Smooth muscle cell (in vitro differentiated cells): ENCODE data around the gene MAP7. TPM values are rescaled to one million over a fixed set of nuclear protein-coding genes. Genes with fewer than 3 reads are reported as not detected.

Experiments used
- DNase-seq: peaks from one replicate; lab custom pipeline; 2025; ENCODE audit not compliant: unreplicated experiment; lab: John Stamatoyannopoulos, UW
- H2AFZ ChIP-seq: fragments of 200-600 bp; sonication (generic); 2 replicates; pipeline ENCODE4 v1.6.0; 2016; ENCODE audit warnings: antibody characterized with exemption, low read depth, mild to moderate bottlenecking
- H3F3A ChIP-seq: fragments of 200-600 bp; sonication (generic); 2 replicates; pipeline ENCODE4 v1.6.0; 2017; ENCODE audit warnings: antibody characterized with exemption, low read depth
- H3K27ac ChIP-seq: fragments of 200-600 bp; sonication (generic); 2 replicates; pipeline ENCODE4 v1.5.1; 2016; ENCODE audit warnings: low read depth, mild to moderate bottlenecking
- H3K27me3 ChIP-seq: fragments of 200-600 bp; sonication (generic); 2 replicates; pipeline ENCODE4 v1.6.1; 2016; ENCODE audit warnings: low read depth, mild to moderate bottlenecking
- H3K36me3 ChIP-seq: fragments of 200-600 bp; sonication (generic); 2 replicates; pipeline ENCODE4 v1.5.1; 2016; ENCODE audit warnings: low read depth
- H3K4me1 ChIP-seq: fragments of 200-600 bp; sonication (generic); 2 replicates; pipeline ENCODE4 v1.5.1; 2016; ENCODE audit warnings: low read depth
- H3K4me2 ChIP-seq: fragments of 200-600 bp; sonication (generic); 2 replicates; pipeline ENCODE4 v1.6.0; 2016; ENCODE audit warnings: mild to moderate bottlenecking
- H3K4me3 ChIP-seq: fragments of 200-600 bp; sonication (generic); 2 replicates; pipeline ENCODE4 v1.5.1; 2016; ENCODE audit warnings: mild to moderate bottlenecking
- H3K79me2 ChIP-seq: fragments of 200-600 bp; sonication (generic); 2 replicates; pipeline ENCODE4 v1.6.0; 2016; ENCODE audit warnings: low read depth, mild to moderate bottlenecking
- H3K9ac ChIP-seq: fragments of 200-600 bp; sonication (generic); 2 replicates; pipeline ENCODE4 v1.6.0; 2016; ENCODE audit warnings: low read depth
- H3K9me3 ChIP-seq: fragments of 200-600 bp; sonication (generic); replicated peaks from 2 replicates; pipeline ENCODE4 v1.5.1; 2016; ENCODE audit warnings: low read depth
- H4K20me1 ChIP-seq: fragments of 200-600 bp; sonication (generic); 2 replicates; pipeline ENCODE4 v1.6.0; 2016; ENCODE audit warnings: low read depth
- CTCF ChIP-seq: fragments of 200-600 bp; sonication (generic); IDR thresholded peaks from 2 replicates; pipeline ENCODE4 v1.5.1; 2017; ENCODE audit warnings: borderline replicate concordance, mild to moderate bottlenecking, antibody characterized with exemption; ENCODE audit not compliant: insufficient read depth, poor library complexity, severe bottlenecking
- WGBS: methylation state at CpG from one replicate; pipeline ENCODE4 v1.1.7; 2016; ENCODE audit warnings: low lambda C conversion rate; 5-methylcytosine and 5-hydroxymethylcytosine counted together
- polyA plus RNA-seq: library from polyadenylated mRNA; unstranded; fragments of >200 nt; fragmentation: Nextera tagmentation; extraction: Ambion mirVana; gene quantifications from 2 replicates; pipeline ENCODE4 v1.2.1, GENCODE V29; 2016
- total RNA-seq: library from RNA; depleted of rRNA; stranded (reverse); fragments of >200 nt; gene quantifications from 2 replicates; pipeline ENCODE4 v1.2.3, GENCODE V29; 2014

Gene MAP7
- total and polyA plus RNA-seq, 2 experiments from 2014 or later, result 1.6 to 8.2 TPM

GRCh38 chr6:136370988-136371728 lies 179.1 kb downstream of the MAP7 start:
- Histone ChIP-seq H3F3A (no peaks in the 10 kb centered on the region), H3K79me2 (no peaks in the 10 kb centered on the region), H3K9ac (no peak overlapping the region), H4K20me1 (no peaks in the 10 kb centered on the region), H3K36me3 (no peaks in the 10 kb centered on the region), H3K9me3 (no peaks in the 10 kb centered on the region), H3K27ac (peak overlapping the region; percentile 8), H3K27me3 (no peaks in the 10 kb centered on the region), H2AFZ (no peak overlapping the region), H3K4me1 (no peaks in the 10 kb centered on the region), H3K4me3 (no peak overlapping the region), H3K4me2 (no peak overlapping the region)
- WGBS, result 69% methylated on average over 4 of the region's 4 CpGs
- no peak for DNase-seq
- no peak for TF ChIP-seq CTCF

DNA sequence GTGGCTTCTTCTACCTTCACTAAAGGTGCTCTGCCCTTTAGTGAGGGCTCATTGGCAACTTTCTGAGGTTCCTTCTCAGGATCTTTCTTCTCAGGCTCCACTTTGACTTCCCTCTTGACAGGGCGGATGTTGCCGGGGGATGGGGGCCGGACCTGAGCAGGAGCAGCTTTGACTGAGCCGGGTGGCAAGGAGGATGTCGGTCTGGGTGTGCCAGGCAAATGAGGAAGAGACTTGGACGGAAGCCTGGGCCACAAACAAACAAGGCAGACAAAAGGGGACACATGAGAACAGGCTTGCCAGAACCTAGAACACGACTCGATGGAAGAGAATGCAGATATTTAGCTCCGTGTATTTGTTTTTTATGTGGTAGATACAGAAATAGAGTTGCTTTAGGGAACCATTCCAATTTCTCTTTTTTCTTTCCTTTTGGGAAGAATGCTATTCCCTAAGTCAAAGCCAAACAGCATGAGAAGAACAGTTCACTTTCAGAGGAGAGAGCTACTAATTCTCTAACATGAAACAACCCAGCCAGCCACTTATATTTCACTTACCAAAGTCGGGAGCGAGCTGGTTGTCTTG lies 184.4 kb downstream of the MAP7 start:
- H3K4me1 ChIP-seq, result no peaks in the 10 kb centered on the region
- H2AFZ ChIP-seq, result no peak overlapping the region
- no peak for DNase-seq
- H3K9ac ChIP-seq, result no peak overlapping the region
- 92% methylated on average over 11 of the region's 11 CpGs for WGBS
- H3K4me3 ChIP-seq, result no peak overlapping the region
- H3K27me3 ChIP-seq, result no peaks in the 10 kb centered on the region
- H3K4me2 ChIP-seq, result no peak overlapping the region
- no peaks in the 10 kb centered on the region for H3K9me3 ChIP-seq
- no peaks in the 10 kb centered on the region for H3K36me3 ChIP-seq
- no peak overlapping the region for H3K27ac ChIP-seq
- TF ChIP-seq CTCF, result no peak
- no peaks in the 10 kb centered on the region for H4K20me1 ChIP-seq
- H3K79me2 ChIP-seq, result no peaks in the 10 kb centered on the region
- no peaks in the 10 kb centered on the region for H3F3A ChIP-seq

- Histone ChIP-seq H3K4me3 (no peak overlapping the region), H3K4me1 (no peaks in the 10 kb centered on the region), H3K9me3 (no peaks in the 10 kb centered on the region), H3K36me3 (no peaks in the 10 kb centered on the region), H3K27me3 (peaks cover 5% of the 10 kb centered on the region), H2AFZ (no peak overlapping the region), H3K9ac (no peak overlapping the region), H3K27ac (no peak overlapping the region), H3K79me2 (no peaks in the 10 kb centered on the region), H4K20me1 (no peaks in the 10 kb centered on the region), H3F3A (no peaks in the 10 kb centered on the region), H3K4me2 (no peak overlapping the region)
- TF ChIP-seq CTCF, result no peak
- 92% methylated on average over 11 of the region's 11 CpGs for WGBS
- no peak for DNase-seq
Observed at GRCh38 chr6:136362421-136363356, 187.5 kb downstream of the MAP7 start.
